GM18499 (cell line): ENCODE data around the gene NUPR1.
"Not testable (repeated sequence)": the region's sequence is repeated elsewhere in the genome, so short reads cannot be mapped to it uniquely, and the experiment has no call there.

ENCODE experiments used
- ATAC-seq: cut with Tn5 transposase; IDR thresholded peaks from one replicate; pipeline ENCODE4 v1.9.1; 2021; ENCODE audit warnings: moderate number of reproducible peaks; ENCODE audit not compliant: insufficient read depth, unreplicated experiment

NUPR1 gene, protein sequence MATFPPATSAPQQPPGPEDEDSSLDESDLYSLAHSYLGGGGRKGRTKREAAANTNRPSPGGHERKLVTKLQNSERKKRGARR

DNA sequence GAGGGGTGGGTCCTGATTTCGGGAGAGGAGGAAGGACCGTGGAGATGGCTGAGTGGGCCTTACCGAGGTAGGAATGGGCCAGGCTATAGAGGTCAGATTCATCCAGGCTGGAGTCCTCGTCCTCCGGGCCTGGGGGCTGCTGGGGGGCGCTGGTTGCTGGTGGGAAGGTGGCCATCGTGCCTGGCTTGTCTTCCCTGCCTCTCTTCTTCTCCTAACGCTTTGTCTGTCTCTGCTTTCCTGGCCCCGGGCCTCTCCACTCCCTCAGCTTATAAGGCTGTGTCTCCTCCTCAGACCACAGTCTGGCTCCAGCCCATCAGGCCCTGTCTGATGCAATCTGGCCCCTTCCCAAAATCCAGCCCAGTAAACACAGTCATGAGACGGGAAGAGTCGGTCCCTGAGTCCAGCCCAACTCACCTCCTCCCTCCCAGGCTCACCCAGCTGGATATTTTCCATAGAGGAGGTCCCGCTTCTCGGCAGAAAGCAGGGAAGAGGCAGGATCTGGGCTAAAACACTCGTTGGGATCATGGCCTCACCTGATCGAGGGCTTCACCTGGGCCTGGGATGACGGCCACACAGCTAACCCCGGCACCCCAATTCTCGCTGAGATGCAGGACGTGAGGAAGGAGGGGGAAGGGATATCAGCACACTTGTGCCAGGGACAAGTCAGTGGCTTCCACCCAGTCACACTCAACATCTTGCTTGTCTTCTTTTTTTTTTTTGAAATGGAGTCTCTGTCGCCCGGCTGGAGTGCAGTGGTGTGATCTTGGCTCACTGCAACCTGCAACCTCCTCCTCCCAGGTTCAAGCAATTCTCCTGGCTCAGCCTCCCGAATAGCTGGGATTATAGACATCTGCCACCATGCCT is at the start of gene NUPR1:
Gene NUPR1, minus strand, starts transcription at position 242 of the 864 bp plus-strand sequence. Its CDS starts 67 bp downstream, at position 175.
- ATAC-seq = no peak

DNA sequence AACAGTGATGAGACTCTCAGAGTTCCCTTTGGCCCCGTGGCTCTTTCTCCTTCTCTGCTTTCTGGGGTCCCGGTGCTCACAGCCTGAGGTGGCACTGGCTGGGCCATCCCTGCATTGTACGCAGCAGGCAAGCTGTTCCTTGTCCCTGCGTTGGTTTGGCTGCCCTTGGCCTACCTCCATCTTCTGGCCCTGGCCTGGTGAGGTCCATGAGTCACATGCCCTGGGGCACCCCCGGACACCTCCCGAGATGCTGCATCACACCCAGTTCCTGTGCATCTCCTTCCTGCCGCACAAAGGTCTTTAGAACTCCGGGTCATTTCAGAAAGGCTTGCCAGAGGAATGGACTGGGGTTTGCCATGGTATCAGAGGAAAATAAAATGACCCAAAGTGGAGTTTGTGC is 48.6 kb upstream of the NUPR1 start:
- ATAC-seq = no peak

DNA sequence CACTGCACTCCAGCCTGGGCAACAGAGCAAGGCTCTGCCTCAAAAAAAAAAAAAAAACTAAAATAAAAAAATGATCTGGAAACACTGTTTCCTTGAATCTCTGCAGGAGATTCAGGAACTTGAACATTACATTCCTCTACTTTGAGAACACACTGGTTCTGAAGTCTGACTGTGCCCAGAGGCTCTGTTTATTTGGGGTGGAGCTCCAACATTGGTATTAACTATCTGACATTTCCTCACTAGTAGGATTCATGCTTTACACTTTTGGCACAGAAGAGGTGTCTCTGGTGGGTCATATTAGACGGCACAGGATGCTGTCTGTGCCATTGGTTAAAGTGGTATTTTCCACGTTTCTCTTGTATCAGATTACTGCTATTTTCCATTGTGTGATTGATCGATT is 47.7 kb upstream of the NUPR1 start:
- ATAC-seq = no peak

DNA sequence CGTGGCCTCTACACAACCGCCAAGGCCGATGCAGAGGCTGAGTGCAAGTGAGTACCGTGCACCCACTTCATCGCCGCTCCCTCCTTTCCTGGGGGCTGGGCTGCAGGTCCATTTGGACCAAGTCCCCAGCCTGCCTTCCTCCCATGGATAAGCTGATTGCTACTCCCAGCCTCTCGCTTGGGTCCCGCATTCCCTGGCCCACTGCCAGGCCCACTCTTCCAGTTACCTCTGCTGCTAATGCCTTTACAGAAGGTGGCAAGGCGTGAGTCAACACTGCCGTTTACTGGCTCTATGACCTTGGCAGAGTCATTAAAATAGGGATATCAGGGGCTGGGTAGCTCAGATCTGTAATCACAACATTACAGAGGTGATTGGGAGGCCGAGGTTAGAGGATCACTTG is 46.9 kb upstream of the NUPR1 start:
- no peak for ATAC-seq

DNA sequence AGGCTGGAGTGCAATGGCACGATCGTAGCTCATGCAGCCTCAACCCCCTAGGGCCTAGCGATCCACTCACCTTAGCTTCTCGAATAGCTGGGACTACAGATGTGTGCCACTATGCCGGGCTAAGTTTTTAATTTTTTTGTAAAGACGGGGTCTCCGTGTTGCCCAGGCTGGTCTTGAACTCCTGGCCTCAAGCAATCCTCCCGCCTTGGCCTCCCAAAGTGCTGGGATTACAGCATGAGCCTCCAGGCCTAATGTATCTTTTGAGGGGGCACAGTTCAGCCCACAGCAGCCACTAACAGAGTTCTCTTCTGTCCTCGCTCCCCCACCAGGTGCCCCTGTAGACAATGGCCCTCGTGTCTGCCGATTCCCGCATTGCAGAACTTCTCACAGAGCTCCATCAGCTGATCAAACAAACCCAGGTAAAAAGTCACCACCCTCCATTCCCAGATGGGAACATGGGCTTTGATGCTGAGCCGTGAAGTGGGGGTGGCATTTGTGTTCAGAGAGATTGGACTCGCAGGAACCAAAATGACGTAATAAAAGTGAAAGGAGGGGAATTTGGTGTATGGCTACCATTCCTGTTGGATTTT is 42.0 kb upstream of the NUPR1 start:
- ATAC-seq = no peak

DNA sequence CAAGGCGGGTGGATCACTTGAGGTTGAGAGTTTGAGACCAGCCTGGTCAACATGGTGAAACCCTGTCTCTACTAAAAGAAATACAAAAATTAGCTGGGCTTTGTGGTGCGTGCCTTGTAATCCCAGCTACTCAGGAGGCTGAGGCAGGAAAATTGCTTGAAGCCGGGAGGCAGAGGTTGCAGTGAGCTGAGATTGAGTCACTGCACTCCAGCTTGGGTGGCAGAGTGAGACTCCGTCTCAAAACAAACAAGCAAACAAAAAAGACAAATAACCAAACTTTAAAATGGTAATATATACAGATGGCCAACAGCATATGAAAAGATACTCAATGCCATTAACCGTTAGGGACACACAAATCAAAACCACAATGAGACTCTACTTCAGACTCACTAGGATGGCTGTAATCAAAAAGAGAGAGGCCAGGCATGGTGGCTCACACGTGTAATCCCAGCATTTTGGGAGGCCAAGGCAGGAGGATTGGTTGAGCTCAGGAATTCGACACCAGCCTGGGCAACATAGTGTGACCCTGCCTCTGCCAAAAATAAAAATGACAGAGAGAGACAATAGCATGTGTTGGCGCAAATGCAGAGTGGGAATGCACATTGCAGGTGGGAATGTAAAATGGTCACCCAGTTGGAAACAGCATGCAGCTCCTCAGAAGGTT is 36.8 kb upstream of the NUPR1 start:
- ATAC-seq = no peak

DNA sequence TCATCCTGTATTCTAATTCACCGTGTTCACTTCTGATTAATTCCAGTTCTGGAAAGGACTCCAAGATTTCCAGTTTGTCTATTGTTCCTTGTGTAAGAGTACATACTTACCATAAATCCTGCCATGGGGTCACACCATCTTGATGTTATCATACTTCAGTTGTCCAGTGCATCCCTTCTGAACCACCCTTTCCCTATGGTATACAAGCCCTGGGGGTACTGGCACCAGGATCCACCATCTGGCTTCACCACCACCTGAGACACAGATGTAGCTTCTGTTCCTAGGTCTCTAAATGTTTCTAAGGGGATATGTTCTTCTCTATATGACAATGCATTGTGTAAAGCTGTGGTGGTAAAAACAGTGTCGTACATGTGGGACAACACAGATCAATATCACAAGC is 36.2 kb upstream of the NUPR1 start:
- no peak for ATAC-seq

DNA sequence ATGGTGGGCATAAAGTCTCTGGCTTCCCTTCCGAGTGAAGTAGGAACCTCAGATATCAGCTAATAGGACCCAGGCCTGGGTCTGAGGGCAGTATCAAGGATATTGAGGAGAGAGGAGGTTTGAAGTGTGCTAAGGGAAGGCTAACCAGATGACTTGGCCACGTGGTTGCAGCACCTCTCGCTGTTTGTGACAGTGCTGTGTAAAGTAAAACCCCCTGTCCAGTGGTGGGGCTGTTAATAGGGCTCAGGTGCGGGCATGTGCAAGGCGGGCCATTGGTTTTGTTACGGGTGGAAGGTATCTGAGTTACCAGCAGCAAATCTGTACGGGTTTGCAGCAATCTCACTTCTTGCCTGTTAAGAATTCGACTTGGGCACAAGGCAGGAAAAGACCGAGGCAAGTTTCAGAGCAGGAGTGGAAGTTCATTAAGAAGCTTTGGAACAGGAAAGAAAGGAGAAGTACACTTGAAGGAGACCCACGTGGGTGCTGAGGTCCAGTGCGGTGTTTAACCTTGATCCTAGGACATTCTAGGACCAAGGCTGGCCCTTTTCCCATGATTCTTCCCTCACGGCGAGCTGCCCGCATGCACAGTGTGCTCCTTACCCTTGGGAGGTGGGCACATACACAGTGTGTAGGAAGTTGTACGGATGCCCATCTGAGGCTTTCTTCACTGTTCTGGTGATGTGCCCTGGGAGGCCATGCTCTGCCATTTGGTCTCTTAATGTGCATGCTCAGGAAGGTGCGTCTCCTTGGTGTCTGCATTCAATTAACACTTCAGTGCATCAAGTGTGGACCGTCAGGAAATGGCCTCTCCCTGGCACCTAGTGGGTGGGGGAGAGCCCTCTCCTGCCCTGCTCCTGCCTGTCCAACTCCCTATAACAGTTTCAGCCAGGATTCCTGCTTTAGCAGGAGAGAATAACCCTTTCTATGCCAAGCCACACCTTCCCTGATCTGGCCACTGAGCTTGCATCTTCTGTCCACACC is 35.3 kb upstream of the NUPR1 start:
- no peak for ATAC-seq

DNA sequence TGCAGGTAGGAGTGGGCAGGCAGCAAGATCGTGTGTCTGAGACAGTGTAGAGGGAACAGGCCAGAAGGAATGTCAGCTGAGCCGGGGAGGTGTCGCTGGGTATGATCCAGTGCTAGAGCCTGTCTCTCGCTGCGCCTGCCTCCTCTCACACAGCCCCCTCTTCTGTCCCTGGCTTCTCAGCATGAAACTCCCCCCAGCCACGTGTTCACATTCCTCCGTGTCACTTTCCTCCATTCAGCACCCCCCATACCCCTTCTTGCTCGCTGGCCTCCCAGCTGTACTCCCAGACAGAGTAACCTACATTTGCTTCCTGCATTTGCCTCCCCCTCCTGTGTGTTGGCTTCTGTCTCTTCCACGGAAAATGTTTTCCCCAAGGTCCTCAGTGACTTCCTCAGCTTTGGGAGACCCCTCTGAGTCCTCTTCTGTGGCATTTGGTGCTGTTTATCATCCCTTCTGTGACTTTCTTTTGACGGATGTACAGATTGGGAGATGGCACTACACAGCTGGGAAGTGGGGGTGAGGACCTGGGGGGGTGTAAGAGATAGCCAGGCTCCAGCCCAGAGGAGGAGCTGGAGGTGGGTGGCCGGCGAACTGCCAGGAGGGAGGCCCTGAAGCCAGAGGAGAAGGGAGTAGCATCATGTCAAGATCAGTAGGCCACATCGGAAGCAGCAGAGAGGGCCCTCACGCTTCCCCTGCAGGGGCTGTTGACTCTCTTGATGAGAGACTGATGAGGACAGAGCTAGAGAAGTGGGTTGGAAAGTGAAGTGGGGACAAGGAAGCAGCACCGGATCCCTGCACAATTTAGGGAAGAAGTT is 34.1 kb upstream of the NUPR1 start:
- ATAC-seq = no peak

DNA sequence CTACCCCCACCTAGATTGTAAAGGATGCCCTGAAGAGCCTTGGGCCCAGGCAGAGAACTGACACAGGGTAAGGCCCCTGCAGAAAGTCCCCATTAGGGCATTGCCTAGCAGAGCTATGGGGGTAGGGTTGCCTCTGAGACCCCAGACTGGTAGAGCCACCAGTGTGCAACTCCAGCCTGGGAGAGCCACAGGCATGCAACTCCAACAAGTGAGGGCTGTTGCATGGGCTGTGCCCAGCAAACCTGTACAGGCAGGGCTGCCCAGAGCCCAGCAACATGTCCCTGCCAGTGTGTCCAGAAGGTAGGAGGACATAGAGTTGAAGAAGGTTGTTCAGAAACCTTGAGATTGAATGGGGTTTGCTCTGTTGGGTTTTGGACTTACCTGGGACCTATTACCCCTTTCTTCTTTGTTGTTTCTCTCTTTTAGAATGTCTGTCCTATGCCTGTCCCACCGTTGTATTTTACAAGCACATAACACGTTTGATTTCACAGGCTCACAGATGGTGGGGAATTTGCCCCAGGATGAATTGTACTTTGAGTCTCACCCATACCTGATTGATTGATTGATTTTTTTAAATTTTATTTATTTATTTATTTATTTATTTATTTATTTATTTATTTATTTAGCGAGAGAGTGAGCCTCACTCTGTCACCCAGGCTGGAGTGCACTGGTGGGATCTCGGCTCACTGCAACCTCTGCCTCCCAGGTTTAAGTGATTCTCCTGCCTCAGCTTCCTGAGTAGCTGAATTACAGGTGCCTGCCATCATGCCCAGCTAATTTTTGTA is 31.4 kb upstream of the NUPR1 start:
- ATAC-seq = no peak

DNA sequence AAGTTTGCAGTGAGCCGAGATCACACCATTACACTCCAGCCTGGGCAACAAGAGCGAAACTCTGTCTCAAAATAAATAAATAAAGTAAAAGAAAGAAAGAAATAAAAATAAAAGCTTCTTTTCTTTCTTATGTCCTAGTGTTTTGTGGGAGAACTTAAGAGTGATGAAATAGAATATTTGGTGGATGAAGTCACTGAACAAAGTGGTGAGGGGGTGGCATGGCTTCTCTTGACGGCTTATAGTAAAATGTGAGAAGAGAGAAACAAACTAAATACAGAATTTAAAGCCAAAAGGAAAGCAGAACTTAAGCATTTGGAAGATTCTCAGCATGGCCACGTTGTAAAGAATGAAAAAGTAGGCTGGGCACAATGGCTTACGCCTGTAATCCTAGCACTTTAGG is 30.2 kb upstream of the NUPR1 start:
- no peak for ATAC-seq

DNA sequence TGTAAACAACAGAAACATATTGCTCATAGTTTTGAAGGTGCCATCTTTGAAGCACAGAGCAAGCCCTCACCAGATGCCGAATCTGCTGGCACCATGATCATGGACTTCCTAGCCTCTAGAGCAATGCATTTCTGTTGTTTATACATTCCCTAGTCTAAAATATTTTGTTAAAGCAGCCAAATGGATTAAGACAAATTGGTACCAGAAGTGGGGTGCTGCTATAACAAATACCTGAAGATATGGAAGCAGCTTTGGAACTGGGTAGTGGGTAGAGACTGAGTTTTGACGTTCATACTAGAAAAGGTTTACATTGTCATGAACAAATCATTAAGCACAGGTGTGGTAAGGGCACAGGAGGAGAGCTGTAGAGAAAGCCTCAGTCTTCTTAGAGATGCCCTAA is 28.5 kb upstream of the NUPR1 start:
- ATAC-seq = no peak

DNA sequence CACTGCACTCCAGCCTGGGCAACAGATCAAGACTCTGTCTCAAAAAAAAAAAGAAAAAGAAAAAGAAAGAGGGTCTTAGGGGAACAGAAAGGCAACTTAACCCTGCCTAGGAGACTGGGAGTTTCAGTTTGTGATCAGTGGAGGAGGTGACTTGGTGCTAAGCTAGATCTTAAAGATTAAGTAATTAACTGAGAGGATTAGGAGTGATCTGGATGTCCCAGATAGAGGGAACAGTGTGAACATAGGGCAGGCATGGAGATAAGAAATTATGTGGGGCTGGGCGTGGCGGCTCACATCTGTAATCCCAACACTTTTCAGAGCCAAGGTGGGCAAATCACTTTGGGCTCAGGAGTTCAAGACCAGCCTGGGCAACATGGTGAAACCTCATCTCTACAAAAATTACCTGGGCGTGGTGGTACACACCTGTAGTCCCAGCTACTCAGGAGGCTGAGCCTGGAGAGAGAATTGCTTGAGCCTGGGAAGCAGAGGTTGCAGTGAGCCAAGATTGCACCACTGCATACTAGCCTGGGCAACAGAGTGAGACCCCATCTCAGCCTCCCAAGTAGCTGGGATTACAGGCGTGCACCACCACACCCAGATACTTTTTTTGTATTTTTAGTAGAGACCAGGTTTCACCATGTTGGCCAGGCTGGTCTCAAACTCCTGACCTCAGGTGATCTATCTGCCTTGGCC is 27.6 kb upstream of the NUPR1 start:
- not testable (repeated sequence) for ATAC-seq

DNA sequence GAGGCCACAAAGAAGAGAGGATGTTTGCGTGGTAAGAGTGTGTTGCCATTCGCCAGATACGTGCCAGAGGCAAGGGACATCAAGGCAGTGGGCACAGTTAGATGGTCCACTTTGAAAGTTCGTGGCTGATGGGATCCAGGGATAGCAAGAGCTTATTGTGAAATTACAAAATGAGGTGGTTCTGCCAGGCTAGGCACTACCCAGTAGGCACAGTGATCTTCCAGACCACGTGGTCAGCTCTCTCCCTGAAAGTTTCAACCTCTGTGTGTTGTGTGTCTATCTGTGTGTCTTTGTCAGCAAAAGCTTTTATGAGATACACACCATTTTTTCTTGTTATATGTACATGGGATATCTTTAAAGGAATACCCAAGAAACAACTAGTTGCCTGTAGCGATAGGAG is 24.4 kb upstream of the NUPR1 start:
- ATAC-seq = no peak

DNA sequence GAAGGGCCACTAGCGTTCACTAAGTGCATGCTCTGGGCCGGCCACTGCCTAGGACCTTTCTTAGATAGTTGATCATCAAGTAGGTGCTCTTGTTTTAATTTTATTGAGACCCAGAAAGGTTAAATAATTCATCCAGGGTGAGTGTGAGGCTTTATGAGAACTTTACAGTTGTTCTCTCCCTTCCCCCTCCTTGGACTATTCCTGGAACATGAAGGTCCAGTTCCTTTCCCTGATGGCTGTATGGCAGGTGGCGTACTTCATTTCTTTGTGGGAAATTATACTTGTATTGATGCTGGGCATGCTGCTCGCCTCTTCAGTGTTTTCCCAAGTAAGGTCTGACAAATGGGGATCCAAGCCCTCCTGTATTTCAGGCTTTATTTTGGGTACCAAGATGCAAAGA is 23.4 kb upstream of the NUPR1 start:
- ATAC-seq = no peak

DNA sequence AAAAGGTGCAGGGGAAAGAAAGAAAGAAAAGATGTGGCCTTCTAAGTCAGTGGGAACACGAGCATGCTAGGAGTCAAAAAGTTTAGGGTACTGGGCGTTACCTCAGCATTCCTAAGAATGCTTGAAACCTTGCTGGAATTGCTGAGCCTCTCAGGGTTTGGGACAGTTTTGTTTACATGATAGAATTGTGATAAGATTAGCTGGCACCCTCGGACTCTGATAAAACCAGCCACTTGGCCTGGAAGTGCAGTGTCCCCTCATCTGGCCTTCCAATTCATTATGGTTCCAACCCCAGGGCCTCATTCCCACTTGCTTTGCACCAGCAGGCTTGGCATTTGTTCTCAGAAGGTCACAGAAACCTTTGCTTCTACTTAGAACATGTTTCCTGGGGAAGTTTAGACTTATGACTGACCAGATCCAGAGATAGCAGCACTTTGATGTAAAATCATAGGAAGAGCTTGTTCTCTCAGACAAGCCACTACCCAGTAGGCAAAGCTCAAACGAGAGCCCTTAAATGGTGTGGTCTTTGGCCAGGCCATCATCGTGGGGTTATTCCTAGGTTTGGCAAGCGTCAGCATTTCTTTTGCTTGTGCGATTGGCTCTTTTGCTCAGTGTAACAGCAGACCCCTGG is 22.9 kb upstream of the NUPR1 start:
- no peak for ATAC-seq

DNA sequence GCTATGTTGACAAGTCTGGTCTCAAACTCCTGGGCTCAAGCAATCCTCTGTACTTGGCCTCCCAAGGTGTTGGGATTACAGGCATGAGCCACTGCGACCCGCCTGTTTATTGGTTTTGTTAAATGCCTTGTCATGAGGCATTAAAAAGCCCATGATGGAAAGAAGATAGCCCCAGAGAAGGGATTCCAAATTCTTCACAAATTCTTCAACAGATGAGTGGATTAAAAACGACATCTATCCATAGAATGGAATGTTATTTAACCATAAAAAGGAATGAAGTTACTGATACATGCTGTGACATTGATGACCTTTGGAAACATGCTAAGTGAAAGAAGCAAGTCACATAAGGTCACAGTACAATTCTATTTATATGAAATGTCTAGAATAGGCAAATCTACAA is 19.7 kb upstream of the NUPR1 start:
- no peak for ATAC-seq

DNA sequence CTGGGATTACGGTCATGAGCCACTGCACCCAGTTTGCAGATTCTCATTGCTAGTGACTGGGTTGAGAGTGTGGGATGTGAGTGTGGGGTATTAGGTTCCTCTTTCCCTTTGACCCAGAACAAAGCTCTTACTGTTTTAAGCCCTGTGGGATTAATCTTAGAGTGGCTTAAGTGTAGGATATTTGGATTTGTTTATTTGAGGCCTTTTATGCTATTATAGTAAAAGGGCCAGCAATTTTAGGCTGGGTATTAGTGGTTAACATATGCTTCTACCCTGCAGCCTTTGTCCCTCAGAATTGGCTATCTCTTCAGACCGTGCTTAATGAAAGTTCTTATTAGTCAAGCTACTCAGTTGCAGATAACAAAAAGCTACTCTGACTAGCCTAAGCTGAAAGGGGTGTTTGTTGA is 18.1 kb upstream of the NUPR1 start:
- no peak for ATAC-seq
